Right lobe of liver (tissue), 6 donors: ENCODE data around the gene DENND4A. TPM values are rescaled to one million over a fixed set of nuclear protein-coding genes. Genes with fewer than 3 reads are reported as not detected.

Source experiments
- ATAC-seq, 4 donors: fragments of 200-7000 bp; cut with Tn5 transposase; one replicate each; pipeline ENCODE4 v1.9.1; 2020; ENCODE audit warnings: mild to moderate bottlenecking in 4 of 4, moderate library complexity in 4 of 4
- DNase-seq, 3 donors: peaks; one replicate each; pipeline ENCODE4 v3.0.0-alpha.2; 2020
- H3K27ac ChIP-seq, 3 donors: fragments of 200-600 bp; one replicate each; pipeline ENCODE4 v1.8.0; 2022
- H3K27me3 ChIP-seq, 2 donors: fragments of 200-600 bp; one replicate each; pipeline ENCODE4 v1.8.0; 2022
- H3K36me3 ChIP-seq, 4 donors: fragments of 200-600 bp; sonication (generic) in 1 of 4; one replicate each; pipeline versions ENCODE4 v1.5.1 to v1.8.0; 2017 to 2022; ENCODE audit warnings: control low read depth in 1 of 4
- H3K4me1 ChIP-seq, 4 donors: fragments of 200-600 bp; sonication (generic) in 1 of 4; one replicate each; pipeline versions ENCODE4 v1.5.1 to v1.8.0; 2017 to 2022; ENCODE audit warnings: control low read depth in 1 of 4
- H3K4me3 ChIP-seq, 3 donors: fragments of 200-600 bp; one replicate each; pipeline ENCODE4 v1.8.0; 2022
- H3K9me3 ChIP-seq, 4 donors: fragments of 200-600 bp; sonication (generic) in 1 of 4; one replicate each; pipeline versions ENCODE4 v1.5.1 to v1.8.0; 2017 to 2022; ENCODE audit warnings: control low read depth in 1 of 4
- CTCF ChIP-seq, 4 donors: fragments of 200-600 bp in 3 of 4; fragments of 450-650 bp in 1 of 4; IDR thresholded peaks; one replicate each; pipeline versions ENCODE4 v1.5.1 to v1.8.0; 2016 to 2022; ENCODE audit warnings: antibody characterized with exemption in 4 of 4, mild to moderate bottlenecking in 2 of 4
- POLR2A ChIP-seq: fragments of 450-650 bp; IDR thresholded peaks from one replicate; pipeline ENCODE4 v1.6.1; 2017; ENCODE audit warnings: antibody characterized with exemption, mild to moderate bottlenecking
- WGBS: methylation state at CpG from one replicate; pipeline ENCODE4 v1.1.6; 2018; ENCODE audit warnings: low coverage, low lambda C conversion rate; ENCODE audit not compliant: insufficient coverage; ENCODE audit errors: missing lambda C conversion rate; 5-methylcytosine and 5-hydroxymethylcytosine counted together
- intact Hi-C, 2 donors: fragments of 100-400 bp; cut with DNase I; formaldehyde crosslinking; loops; one replicate each; pipeline versions ENCODE4 v1.11.2 to v1.14.1; 2022
- long read RNA-seq: library from polyadenylated mRNA; unstranded; transcript quantifications from one replicate; pipeline ENCODE4 v2.0.0, GENCODE V29; 2019
- total RNA-seq, 6 experiments: library from RNA; depleted of rRNA in 2 of 6; stranded (reverse); fragments of >200 nt in 2 of 6; fragmentation: NEBNext Ultra II Directional in 3 of 6; extraction: Animal tissue kit (Norgen Biotek cat#: 25700) in 3 of 6; gene quantifications; one replicate each; pipeline versions ENCODE4 v1.1.0 to v1.2.4, GENCODE V29; 2016 to 2023
- donor health status: DM: no; HTN: yes; CAD: no.
- donor health status: DM: no; HTN: no; CAD: no.
- donor health status: DM: no; HTN: no; CAD: no.
- donor health status: DM: no; HTN: yes; CAD: no.
- donor health status: DM: no; HTN: yes; CAD: no.

Gene DENND4A
- total RNA-seq = 10 to 100 TPM; 12.7 to 32.4 (median 21.5) TPM
- long read RNA-seq = 0 reads

GRCh38 chr15:65792138-65792987 is at the start of gene DENND4A:
Gene DENND4A (minus strand): TSS chr15:65792293. CDS start chr15:65756450, 35,843 bp downstream.
- ATAC-seq (peak; percentile 80 to 94 (median 88)), DNase-seq (peak; percentile 98)
- H3K27me3 ChIP-seq = no peaks in the 10 kb centered on the region
- TF ChIP-seq POLR2A = peak; percentile 75
- TF ChIP-seq CTCF (IDR thresholded peaks at IDR 0.05) = no peak
- intact Hi-C loops = no loop called here
- H3K9me3 ChIP-seq = no peaks in the 10 kb centered on the region
- H3K4me1 ChIP-seq = peaks cover 0 to 25% (median 5%) of the 10 kb centered on the region in 4 donors
- peak within 1 kb of the TSS; percentile 98 to 99 (median 98) for H3K27ac ChIP-seq
- WGBS = under 1% methylated on average over 18 of the region's 63 CpGs
- peak within 1 kb of the TSS; percentile 71 to 78 (median 77) for H3K4me3 ChIP-seq
- no peaks in the 10 kb centered on the region for H3K36me3 ChIP-seq

- H3K27me3 ChIP-seq = no peaks in the 10 kb centered on the region
- H3K27ac ChIP-seq = no peak overlapping the region
- TF ChIP-seq CTCF (IDR thresholded peaks at IDR 0.05) (no peak), POLR2A (no peak)
- intact Hi-C loops = no loop called here
- peaks cover 0 to 10% (median 5%) of the 10 kb centered on the region in 4 donors for H3K4me1 ChIP-seq
- no peak for DNase-seq
- H3K4me3 ChIP-seq = no peak overlapping the region
- 48% methylated on average over 8 of the region's 11 CpGs for WGBS
- H3K9me3 ChIP-seq = no peaks in the 10 kb centered on the region
- ATAC-seq = peak; percentile 48 to 75 (median 53)
- H3K36me3 ChIP-seq = no peaks in the 10 kb centered on the region
Measured at GRCh38 chr15:65841121-65841930, 49.2 kb upstream of the DENND4A start.

- TF ChIP-seq POLR2A = no peak
- TF ChIP-seq CTCF (IDR thresholded peaks at IDR 0.05) = no peak
- H3K4me3 ChIP-seq = no peak overlapping the region
- H3K9me3 ChIP-seq = no peaks in the 10 kb centered on the region
- intact Hi-C loops = no loop called here
- peak in 3 of 4 donors; percentile 37 to 73 (median 52) for ATAC-seq
- no peaks in the 10 kb centered on the region for H3K36me3 ChIP-seq
- 15% methylated on average over 4 of the region's 4 CpGs for WGBS
- H3K4me1 ChIP-seq = peaks cover 0 to 10% (median 5%) of the 10 kb centered on the region in 4 donors
- H3K27me3 ChIP-seq = no peaks in the 10 kb centered on the region
- H3K27ac ChIP-seq = peak overlapping the region in 1 of 3 donors; percentile 6
- DNase-seq = no peak
Measured at GRCh38 chr15:65839985-65840384, 47.9 kb upstream of the DENND4A start.

DNA sequence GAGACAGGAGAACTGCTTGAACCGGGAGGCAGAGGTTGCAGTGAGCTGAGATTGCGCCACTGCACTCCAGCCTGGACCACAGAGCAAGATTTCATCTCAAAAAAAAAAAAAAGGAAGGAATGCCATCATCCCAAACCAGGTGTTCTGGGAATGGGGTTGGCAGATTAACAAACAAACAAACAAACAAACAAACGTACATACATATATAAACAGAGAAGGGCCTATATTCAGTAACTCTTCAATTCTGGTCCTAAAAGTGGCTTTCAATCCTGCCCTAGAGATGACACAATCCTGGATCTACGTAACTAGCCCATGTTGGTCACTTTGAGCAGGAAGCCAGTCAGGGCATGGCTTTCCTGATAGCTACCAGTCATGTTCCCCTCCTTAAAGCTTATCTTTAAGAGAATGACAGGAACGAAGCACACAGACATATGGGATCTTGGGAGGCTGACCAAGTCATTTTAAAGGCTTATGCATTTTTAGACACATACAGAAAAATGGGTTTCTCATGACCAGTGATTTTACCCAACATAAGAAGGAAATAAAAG is 47.3 kb upstream of the DENND4A start:
- intact Hi-C loops = no loop called here
- Histone ChIP-seq H3K4me1 (peaks cover 0 to 10% (median 5%) of the 10 kb centered on the region in 4 donors), H3K9me3 (no peaks in the 10 kb centered on the region), H3K27ac (no peak overlapping the region), H3K36me3 (no peaks in the 10 kb centered on the region), H3K27me3 (no peaks in the 10 kb centered on the region), H3K4me3 (no peak overlapping the region)
- TF ChIP-seq CTCF (IDR thresholded peaks at IDR 0.05) = no peak
- no peak for TF ChIP-seq POLR2A
- DNase-seq (no peak), ATAC-seq (peak; percentile 39 to 60 (median 48))
- WGBS = 54% methylated on average over 5 of the region's 5 CpGs
